SK-N-MC (cell line): ENCODE data around the gene ZNF791.

Source experiments
- DNase-seq: peaks from one replicate; pipeline ENCODE4 v3.0.0-alpha.2; 2011; ENCODE audit warnings: low read depth, low spot score
- H3K27ac ChIP-seq: fragments of 200-600 bp; sonication (generic); 2 replicates; pipeline ENCODE4 v1.5.1; 2016; ENCODE audit warnings: mixed run types
- H3K36me3 ChIP-seq: fragments of 200-600 bp; sonication (generic); 2 replicates; pipeline ENCODE4 v1.6.1; 2017; ENCODE audit warnings: antibody characterized with exemption, low read length, mixed read lengths; ENCODE audit not compliant: insufficient read depth
- H3K4me3 ChIP-seq: fragments of 200-600 bp; sonication (generic); 2 replicates; pipeline ENCODE4 v1.5.1; 2016
- H3K9ac ChIP-seq: fragments of 200-600 bp; sonication (generic); 2 replicates; pipeline ENCODE4 v1.8.0; 2017; ENCODE audit warnings: mixed run types, mixed read lengths; ENCODE audit not compliant: insufficient read length
- H3K9me3 ChIP-seq: fragments of 200-600 bp; sonication (generic); 2 replicates; pipeline ENCODE4 v1.6.1; 2017; ENCODE audit warnings: low read depth, mild to moderate bottlenecking, antibody characterized with exemption, low read length, moderate library complexity, mixed read lengths
- EZH2 ChIP-seq: fragments of 200-600 bp; sonication (generic); IDR thresholded peaks from one replicate; pipeline ENCODE4 v1.6.1; 2017; ENCODE audit warnings: antibody characterized with exemption
- FOXP2 ChIP-seq: optimal IDR thresholded peaks from 2 replicates; pipeline ENCODE3; 2011; ENCODE audit warnings: mild to moderate bottlenecking, moderate library complexity; ENCODE audit not compliant: insufficient read depth; ENCODE audit errors: extremely low read length, control extremely low read depth
- POLR2AphosphoS5 ChIP-seq: IDR thresholded peaks from 2 replicates; pipeline ENCODE4 v1.6.1; 2012; ENCODE audit warnings: mild to moderate bottlenecking, low read depth, low read length, borderline replicate concordance

The ZNF791 gene

GRCh38 chr19:12623361-12624031 is 12.8 kb downstream of the ZNF791 start:
- Histone ChIP-seq H3K4me3 (no peak overlapping the region), H3K27ac (no peak overlapping the region), H3K36me3 (peaks cover 69% of the 10 kb centered on the region), H3K9ac (no peak overlapping the region), H3K9me3 (peaks cover 23% of the 10 kb centered on the region)
- TF ChIP-seq POLR2AphosphoS5 (no peak), EZH2 (no peak), FOXP2 (no peak)
- DNase-seq: no peak

GRCh38 chr19:12626958-12627357 is 16.2 kb downstream of the ZNF791 start:
- Histone ChIP-seq H3K27ac (no peak overlapping the region), H3K9me3 (peaks cover 25% of the 10 kb centered on the region), H3K9ac (no peak overlapping the region), H3K36me3 (peaks cover 83% of the 10 kb centered on the region), H3K4me3 (no peak overlapping the region)
- TF ChIP-seq EZH2 (no peak), POLR2AphosphoS5 (no peak), FOXP2 (no peak)
- no peak for DNase-seq

GRCh38 chr19:12628040-12629022 is 17.6 kb downstream of the ZNF791 start:
- H3K9ac ChIP-seq: no peak overlapping the region
- no peak overlapping the region for H3K4me3 ChIP-seq
- H3K36me3 ChIP-seq: peaks cover 75% of the 10 kb centered on the region
- DNase-seq: no peak
- TF ChIP-seq FOXP2: no peak
- no peak overlapping the region for H3K27ac ChIP-seq
- H3K9me3 ChIP-seq: peaks cover 25% of the 10 kb centered on the region

- Histone ChIP-seq H3K27ac (no peak overlapping the region), H3K4me3 (no peak overlapping the region), H3K9ac (no peak overlapping the region), H3K9me3 (peaks cover 25% of the 10 kb centered on the region), H3K36me3 (peaks cover 67% of the 10 kb centered on the region)
- no peak for DNase-seq
- TF ChIP-seq POLR2AphosphoS5: no peak
- no peak for TF ChIP-seq FOXP2
- TF ChIP-seq EZH2: no peak
Measured at GRCh38 chr19:12629215-12629614, 18.5 kb downstream of the ZNF791 start.

GRCh38 chr19:12636631-12637030 is 25.9 kb downstream of the ZNF791 start:
- TF ChIP-seq POLR2AphosphoS5 (no peak), FOXP2 (no peak), EZH2 (no peak)
- DNase-seq: no peak

GRCh38 chr19:12638611-12639182 is 28.0 kb downstream of the ZNF791 start:
- Histone ChIP-seq H3K4me3 (no peak overlapping the region), H3K36me3 (no peaks in the 10 kb centered on the region), H3K9me3 (no peaks in the 10 kb centered on the region), H3K27ac (no peak overlapping the region), H3K9ac (no peak overlapping the region)
- TF ChIP-seq EZH2: no peak
- no peak for TF ChIP-seq FOXP2
- TF ChIP-seq POLR2AphosphoS5: no peak
- no peak for DNase-seq

More at GRCh38 chr19:12636631-12637030, 25.9 kb downstream of the ZNF791 start:
- Histone ChIP-seq H3K36me3 (no peaks in the 10 kb centered on the region), H3K9me3 (no peaks in the 10 kb centered on the region), H3K27ac (no peak overlapping the region), H3K9ac (no peak overlapping the region), H3K4me3 (no peak overlapping the region)

- Histone ChIP-seq H3K27ac (no peak overlapping the region), H3K4me3 (no peak overlapping the region), H3K9me3 (no peaks in the 10 kb centered on the region), H3K9ac (no peak overlapping the region), H3K36me3 (no peaks in the 10 kb centered on the region)
- DNase-seq: no peak
- TF ChIP-seq EZH2: no peak
- no peak for TF ChIP-seq FOXP2
- TF ChIP-seq POLR2AphosphoS5: no peak
Measured at GRCh38 chr19:12639901-12640613, 29.3 kb downstream of the ZNF791 start.

GRCh38 chr19:12641456-12641855 is 30.7 kb downstream of the ZNF791 start:
- H3K4me3 ChIP-seq: no peak overlapping the region
- H3K27ac ChIP-seq: no peak overlapping the region
- H3K9ac ChIP-seq: no peak overlapping the region
- H3K9me3 ChIP-seq: no peaks in the 10 kb centered on the region
- no peak for TF ChIP-seq POLR2AphosphoS5
- no peak for TF ChIP-seq FOXP2
- no peak for TF ChIP-seq EZH2
- no peaks in the 10 kb centered on the region for H3K36me3 ChIP-seq
- DNase-seq: no peak
